DLD1 (cell line): ENCODE measurements around the gene SNED1.

Source experiments
- in situ Hi-C: cut with HindIII; loops from 2 replicates; pipeline ENCODE4 v1.10.0; 2017; ENCODE audit warnings: low sequenced_read_pairs

The SNED1 gene

GRCh38 chr2:241123816-241124536 is 125.6 kb downstream of the SNED1 start:
- in situ Hi-C loops = no loop called here

DNA sequence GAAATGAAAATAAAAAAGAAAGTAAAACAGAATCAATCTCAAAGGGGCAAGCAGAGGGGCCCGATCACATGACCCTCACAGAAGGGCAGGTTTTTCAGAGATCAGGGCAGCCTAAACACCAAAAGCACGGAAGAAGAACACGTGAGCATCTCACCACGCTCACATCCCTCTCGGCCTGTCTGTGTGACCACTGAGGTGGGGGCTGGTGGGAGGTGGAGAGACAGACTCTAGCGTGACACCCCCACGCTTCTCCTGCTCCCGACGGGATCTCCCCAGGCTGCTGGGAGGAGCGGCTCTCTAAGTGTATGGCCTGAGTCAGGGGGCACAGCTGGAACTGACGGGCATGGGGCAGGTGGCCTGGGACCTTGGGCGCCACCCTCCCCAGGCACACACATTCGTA is 127.2 kb downstream of the SNED1 start:
- in situ Hi-C loops = no loop called here

- in situ Hi-C loops = no loop called here
Measured at GRCh38 chr2:241126201-241126611, 127.8 kb downstream of the SNED1 start.

- in situ Hi-C loops = no loop called here
Measured at GRCh38 chr2:241126771-241127202, 128.4 kb downstream of the SNED1 start.

DNA sequence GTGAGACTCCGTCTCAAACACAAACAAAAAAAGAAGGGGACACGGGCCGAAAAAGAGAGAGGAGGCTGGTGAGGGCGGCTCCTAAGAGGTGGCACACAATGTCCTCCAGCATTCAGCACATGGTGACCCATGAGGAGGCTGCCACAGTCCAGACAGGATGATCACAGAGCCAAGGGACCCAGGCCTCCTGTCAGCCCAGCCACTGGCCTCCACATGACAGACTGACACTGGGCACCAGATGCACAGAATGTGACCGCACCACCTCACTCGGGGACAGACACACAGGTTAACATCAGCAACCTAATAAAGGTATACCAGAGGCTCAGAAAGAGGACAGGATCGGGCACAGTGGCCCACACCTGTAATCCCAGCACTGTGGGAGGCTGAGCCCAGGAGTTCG is 129.8 kb downstream of the SNED1 start:
- in situ Hi-C loops = no loop called here

DNA sequence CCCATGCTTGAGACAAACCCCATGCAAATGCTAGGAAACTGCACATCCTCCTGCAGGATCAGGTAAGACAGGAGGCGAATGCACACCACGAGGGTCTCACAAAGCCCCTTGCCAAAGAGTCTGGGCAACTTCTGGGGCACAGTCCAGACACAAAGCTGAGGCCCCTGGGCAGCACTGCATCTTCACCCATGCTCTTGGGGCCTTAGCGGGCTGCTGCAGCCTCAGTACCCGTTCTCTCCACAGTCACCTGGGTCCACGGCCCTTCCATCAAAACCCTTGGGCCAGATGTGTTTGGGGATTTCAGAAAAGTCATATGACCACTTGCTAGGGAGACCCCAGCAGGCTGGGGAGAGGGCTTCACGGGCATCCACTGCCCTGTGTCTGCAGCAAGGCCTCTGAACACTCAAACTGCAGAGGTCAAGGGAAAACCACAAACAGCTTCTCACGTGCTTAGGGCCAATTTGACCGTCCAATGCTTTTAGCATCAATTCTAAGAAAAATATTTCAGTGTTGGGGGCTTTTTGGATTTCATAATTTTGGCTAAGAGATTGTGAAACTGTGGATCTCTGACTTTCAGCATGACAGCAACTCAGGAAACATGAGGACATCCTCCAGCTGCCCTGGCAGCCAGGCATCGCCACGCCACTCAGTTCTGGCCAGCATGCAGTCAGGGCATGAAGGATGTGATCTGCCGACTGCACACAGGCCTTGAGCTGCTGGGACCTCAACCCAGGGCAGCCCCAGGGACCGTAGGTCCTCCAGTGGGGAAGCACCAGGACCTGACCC is 130.9 kb downstream of the SNED1 start:
- in situ Hi-C loops = no loop called here

DNA sequence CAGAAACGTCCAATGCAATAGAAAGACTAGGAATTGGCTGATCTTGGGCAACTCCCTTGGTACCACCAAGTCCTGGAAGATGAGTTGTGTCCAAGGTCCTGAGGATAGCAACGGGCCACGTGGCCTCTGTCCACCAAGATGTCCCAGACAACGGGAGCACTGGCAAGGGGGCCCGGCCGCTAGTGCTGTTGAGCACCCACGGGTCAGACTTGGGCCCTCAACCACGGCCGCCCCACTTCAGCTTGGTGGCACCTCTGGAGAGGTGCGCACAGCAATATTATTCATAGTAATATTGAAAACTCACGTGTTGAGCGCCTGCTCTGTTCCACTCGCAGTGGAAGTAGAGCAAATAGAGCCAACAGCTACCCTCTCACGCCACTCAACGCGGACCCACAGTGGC is 131.9 kb downstream of the SNED1 start:
- in situ Hi-C loops = no loop called here

GRCh38 chr2:241131531-241131930 is 133.1 kb downstream of the SNED1 start:
- in situ Hi-C loops = no loop called here

DNA sequence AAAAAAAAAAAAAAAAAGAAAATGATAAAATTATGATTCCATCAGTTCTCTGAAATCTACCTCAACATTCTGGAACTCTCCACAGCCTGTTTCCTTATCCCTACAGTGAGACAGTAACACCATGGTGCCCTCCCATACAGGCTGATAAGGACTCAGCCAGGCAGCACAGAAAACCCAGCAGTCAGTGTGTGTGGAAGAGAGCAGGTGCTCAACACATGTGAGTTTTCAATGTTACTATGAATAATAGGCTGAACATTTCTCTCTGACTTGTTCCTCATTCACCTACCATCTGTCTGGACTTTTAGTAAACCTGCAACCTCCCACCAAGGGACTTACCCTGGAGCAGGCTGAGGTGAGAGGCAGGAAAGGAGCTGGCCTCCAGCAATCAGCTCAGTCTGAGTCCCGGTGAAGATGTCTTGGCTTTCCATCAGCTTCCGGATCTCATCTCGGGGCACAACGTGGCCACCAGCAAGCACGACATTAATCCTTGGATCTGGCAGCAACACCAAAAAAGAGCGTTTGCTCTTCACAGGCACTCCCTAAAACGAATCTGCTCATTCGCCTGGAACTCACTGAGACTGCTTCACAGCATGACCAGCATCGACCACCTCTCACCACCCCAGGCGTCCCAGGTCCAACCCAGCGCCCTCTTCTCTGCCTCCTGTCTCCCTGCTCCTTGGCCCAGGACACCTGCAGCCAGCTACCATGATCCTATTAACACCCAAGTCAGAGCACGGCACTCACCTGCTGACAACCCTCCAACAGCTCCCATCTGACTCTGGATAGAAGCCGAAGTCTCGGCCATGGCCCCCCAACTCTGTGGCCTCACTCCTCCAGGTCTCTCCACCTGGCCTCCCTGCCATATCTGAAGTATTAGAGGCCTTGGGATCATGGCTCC is 134.4 kb downstream of the SNED1 start:
- in situ Hi-C loops = no loop called here

DNA sequence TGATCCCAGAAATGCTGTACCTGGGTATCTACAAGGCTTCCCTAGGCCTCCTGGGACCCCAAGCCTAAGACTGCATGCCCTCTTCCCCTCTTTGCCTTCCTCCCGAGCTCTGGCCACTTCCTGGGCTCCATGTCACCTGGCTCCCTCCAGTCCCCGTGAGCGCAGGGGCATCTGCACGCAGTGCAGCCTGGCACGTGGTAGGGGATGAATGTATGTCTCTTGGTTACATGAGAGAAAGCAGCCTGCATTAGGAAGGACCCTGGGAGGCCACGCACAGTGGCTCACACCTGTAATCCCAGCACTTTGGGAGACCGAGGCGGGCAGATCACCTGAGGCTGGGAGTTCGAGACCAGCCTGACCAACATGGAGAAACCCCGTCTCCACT is 135.0 kb downstream of the SNED1 start:
- in situ Hi-C loops = no loop called here

DNA sequence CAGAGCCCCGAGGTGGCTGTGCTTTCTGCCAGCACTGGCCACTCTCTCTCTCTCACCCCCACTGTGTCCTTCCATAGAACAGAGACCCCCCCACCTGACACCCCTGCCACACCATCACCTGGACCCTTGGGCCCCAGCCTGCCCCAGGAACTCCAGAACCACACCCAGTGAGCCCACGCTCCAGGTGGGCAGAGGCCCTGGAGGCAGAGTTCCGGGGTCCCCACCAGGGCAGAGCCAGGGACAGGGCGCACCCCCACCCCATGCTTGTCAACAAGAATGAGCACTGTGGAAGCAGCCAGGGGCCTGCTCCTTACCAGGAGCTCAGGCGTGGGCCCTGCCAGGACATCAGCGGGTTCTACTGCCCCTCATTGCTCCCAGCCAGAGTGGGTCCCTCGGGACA is 136.3 kb downstream of the SNED1 start:
- in situ Hi-C loops = no loop called here

DNA sequence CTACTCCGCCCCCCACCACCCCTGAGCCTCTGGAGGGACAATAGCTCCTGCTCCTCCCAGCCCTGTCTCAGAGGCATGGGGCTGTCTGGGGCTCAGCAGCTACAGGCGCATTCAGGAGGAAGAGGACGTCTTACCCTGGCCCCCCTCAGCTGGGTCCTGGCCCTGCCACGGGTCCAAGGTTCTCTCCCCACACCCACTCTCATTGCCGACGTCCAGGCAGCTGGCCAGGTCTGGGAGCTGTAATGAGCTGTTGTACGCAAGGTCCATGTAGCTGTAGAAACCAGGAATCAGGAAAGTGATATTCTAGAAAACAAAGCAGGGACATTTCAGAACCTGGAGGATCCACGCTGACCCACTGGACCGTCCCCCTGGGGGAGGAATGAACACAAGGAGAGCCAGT is 137.3 kb downstream of the SNED1 start:
- in situ Hi-C loops = no loop called here

- in situ Hi-C loops = no loop called here
Measured at GRCh38 chr2:241136191-241136590, 137.8 kb downstream of the SNED1 start.

DNA sequence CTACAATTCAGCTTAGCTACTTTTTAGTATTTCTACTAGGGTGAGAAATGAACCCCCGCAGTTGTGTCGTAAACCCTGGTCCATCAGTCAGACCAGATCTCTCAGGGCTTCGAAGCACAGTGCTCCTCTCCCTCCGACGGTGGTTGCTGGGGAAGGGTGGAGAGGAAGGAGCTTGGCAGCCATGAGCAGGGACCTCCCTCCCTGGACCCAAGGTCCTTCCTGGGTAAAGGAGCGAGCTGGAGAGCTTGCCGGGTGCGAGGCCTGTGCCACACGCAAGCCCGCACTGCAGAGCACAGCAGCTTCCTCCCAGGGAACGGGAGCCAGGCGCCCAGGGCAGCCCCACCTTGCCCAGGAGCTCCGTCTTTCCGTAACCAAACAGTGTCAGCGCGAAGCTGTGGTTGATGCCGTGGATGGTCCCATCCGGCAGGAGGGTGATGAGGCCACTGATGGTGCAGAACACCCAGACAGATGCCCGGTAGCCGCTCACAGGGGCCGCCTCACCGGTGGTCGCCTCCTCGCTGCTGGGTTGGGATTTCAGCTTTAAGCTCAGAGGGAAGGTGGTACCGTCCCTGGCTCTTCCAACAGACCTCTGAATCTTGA is 138.3 kb downstream of the SNED1 start:
- in situ Hi-C loops = no loop called here

GRCh38 chr2:241137276-241138190 is 139.1 kb downstream of the SNED1 start:
- in situ Hi-C loops = no loop called here

DNA sequence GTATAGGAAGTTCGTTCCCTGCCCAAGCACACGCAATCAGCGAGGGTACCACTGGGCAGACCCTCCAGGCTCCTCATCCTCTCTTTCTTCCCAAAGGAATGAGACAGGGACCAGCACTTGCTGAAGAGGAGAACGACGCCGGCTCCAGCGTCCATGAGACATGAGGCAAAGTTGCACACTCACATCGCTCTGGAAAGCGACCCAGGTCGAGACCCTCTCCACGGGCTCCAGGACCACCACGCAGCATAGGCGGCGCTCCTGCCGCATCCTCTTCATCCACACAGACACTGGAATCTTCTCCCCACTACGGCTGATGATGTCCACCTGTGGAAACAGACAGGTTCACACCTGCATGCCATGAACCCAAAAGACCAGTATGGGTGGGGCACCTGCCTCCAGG is 140.1 kb downstream of the SNED1 start:
- in situ Hi-C loops = no loop called here

DNA sequence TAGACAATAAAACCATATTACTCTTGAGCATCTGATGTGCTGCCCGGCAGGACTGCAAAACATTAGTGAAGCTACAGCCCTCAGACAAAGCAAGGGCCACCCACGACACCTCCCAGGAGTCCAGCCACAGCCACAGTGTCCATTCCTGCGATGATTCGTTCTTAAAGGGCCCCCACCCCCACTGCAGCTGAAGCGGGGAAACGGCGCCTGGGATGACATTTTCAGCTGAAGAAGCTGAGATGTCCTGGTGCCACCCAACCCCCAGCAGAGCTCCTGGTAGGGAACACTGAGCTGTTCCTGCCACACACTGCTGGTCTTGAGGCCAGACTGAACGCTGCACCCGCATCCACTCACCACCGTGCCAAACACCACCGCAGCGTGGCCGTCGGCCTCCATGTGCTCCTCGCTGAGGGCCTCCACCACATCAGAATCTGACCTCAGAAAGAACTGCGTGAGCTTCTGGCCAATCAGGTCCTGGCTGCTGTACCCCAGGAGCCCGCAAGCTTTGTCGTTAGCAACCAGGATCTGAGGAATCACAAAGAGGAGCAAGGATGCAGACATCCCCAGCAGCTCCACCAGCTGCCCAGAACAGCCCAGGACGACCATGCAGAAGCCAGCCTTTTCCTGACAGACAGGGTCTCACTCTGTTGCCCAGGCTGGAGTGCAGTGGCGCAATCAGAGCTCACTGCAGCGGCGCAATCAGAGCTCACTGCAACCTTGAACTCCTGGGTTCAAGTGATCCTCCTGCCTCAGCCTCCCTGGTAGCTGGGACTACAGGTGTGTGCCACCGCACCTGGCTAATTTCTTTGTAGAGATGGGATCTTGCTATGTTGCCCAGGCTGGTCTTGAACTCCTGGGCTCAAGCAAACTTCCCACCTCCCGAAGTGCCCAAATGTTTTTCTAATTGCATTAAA is 141.4 kb downstream of the SNED1 start:
- in situ Hi-C loops = loop anchor here (10.0 kb wide), 1 partner anchor 295 kb away; no protein-coding TSS in a partner anchor

- in situ Hi-C loops = loop anchor here (10.0 kb wide), 1 partner anchor 296 kb away; no protein-coding TSS in a partner anchor
Measured at GRCh38 chr2:241140445-241140840, 142.0 kb downstream of the SNED1 start.
